ENCODE measurements around the gene KIF4A.

DNA sequence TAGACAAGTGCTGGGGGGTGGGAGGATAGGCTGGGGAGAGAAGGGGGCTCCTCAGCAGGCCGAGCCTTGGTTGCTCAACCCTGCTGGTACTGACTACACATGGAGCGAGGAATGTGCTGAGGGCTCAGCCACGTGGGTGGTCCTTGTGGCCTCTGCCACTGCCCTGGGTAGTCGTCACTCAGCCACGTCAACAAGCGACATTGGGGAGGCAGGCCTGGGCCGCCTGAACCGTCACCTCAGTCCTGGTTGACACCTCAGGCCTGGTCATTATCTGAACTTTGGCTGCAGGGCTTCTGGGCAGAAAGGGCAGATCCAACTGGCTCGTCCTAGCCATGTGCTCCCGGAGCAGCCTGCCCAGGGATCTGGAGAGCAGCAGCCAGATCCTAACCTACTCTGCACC lies 70.5 kb downstream of the KIF4A start:
- TF ChIP-seq, protein P1, sequence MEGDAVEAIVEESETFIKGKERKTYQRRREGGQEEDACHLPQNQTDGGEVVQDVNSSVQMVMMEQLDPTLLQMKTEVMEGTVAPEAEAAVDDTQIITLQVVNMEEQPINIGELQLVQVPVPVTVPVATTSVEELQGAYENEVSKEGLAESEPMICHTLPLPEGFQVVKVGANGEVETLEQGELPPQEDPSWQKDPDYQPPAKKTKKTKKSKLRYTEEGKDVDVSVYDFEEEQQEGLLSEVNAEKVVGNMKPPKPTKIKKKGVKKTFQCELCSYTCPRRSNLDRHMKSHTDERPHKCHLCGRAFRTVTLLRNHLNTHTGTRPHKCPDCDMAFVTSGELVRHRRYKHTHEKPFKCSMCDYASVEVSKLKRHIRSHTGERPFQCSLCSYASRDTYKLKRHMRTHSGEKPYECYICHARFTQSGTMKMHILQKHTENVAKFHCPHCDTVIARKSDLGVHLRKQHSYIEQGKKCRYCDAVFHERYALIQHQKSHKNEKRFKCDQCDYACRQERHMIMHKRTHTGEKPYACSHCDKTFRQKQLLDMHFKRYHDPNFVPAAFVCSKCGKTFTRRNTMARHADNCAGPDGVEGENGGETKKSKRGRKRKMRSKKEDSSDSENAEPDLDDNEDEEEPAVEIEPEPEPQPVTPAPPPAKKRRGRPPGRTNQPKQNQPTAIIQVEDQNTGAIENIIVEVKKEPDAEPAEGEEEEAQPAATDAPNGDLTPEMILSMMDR (optimal IDR thresholded peaks at IDR 0.05 in 1 of 3, IDR thresholded peaks at IDR 0.05 in 1 of 3, conservative IDR thresholded peaks at IDR 0.05 in 1 of 3; ENCODE audit: extremely low read depth in 1 of 3, insufficient read depth in 2 of 3, low read length in 3 of 3), result no peak
- TF ChIP-seq EZH2 (IDR thresholded peaks at IDR 0.05; ENCODE audit: low read length), result no peak
